Calu3 (cell line): ENCODE measurements around the gene DPF3. TPM values are rescaled to one million over a fixed set of nuclear protein-coding genes. Genes with fewer than 3 reads are reported as not detected.
A peak's percentile ranks its signal among the peaks of the same experiment; 100 is the strongest.

Experiments used
- BruUV-seq: library from RNA; stranded (reverse); fragments of 400-500 nt; replicated peaks from 2 replicates; lab custom pipeline; 2021; lab: Mats Ljungman, UMichigan
- CTCF ChIA-PET: fragments of 300-600 bp; sonication (Branson Sonifier 250); formaldehyde crosslinking; loops from one replicate; lab custom pipeline; 2022; ENCODE audit warnings: antibody characterized with exemption; lab: Charles Lee
- DNase-seq: peaks from one replicate; pipeline ENCODE4 v3.0.0; 2022
- H3K27ac Mint-ChIP-seq: one replicate; pipeline ENCODE4 v1.8.0; 2022; ENCODE audit warnings: mixed read lengths; ENCODE audit not compliant: unreplicated experiment
- H3K27me3 Mint-ChIP-seq: one replicate; pipeline ENCODE4 v1.8.0; 2022; ENCODE audit warnings: mixed read lengths; ENCODE audit not compliant: unreplicated experiment
- H3K36me3 Mint-ChIP-seq: one replicate; pipeline ENCODE4 v1.8.0; 2022; ENCODE audit warnings: mild to moderate bottlenecking, moderate library complexity, mixed read lengths; ENCODE audit not compliant: insufficient read depth, unreplicated experiment
- H3K4me1 Mint-ChIP-seq: one replicate; pipeline ENCODE4 v1.8.0; 2022; ENCODE audit warnings: mild to moderate bottlenecking, low read depth, mixed read lengths; ENCODE audit not compliant: unreplicated experiment
- H3K4me3 Mint-ChIP-seq: one replicate; pipeline ENCODE4 v1.8.0; 2022; ENCODE audit warnings: mild to moderate bottlenecking, low read depth, moderate library complexity, mixed read lengths; ENCODE audit not compliant: unreplicated experiment
- H3K9me3 Mint-ChIP-seq: one replicate; pipeline ENCODE4 v1.8.0; 2022; ENCODE audit warnings: low read depth, mixed read lengths; ENCODE audit not compliant: unreplicated experiment
- CTCF ChIP-seq: fragments of 200-600 bp; IDR thresholded peaks from one replicate; pipeline ENCODE4 v1.8.0; 2022; ENCODE audit warnings: antibody characterized with exemption; ENCODE audit not compliant: unreplicated experiment
- intact Hi-C: fragments of 100-400 bp; cut with micrococcal nuclease; formaldehyde crosslinking; loops from one replicate; pipeline ENCODE4 v1.10.0; 2022; ENCODE audit not compliant: unreplicated experiment
- total RNA-seq: library from RNA; stranded (reverse); gene quantifications from 2 replicates; pipeline ENCODE4 v1.2.3, GENCODE V29; 2022

The DPF3 gene
- total RNA-seq, 1 experiment from 2014 or later: 9.6 TPM

- DNase-seq: peak; percentile 8
- H3K27me3 Mint-ChIP-seq: no peaks in the 10 kb centered on the region
- no TSS peak for BruUV-seq
- no peaks in the 10 kb centered on the region for H3K9me3 Mint-ChIP-seq
- no peak overlapping the region for H3K27ac Mint-ChIP-seq
- H3K36me3 Mint-ChIP-seq: peaks cover 4% of the 10 kb centered on the region
- intact Hi-C loops: no loop called here
- no peak for TF ChIP-seq CTCF
- H3K4me3 Mint-ChIP-seq: no peak overlapping the region
- no peaks in the 10 kb centered on the region for H3K4me1 Mint-ChIP-seq
- CTCF ChIA-PET: no interaction called here
Observed at GRCh38 chr14:72692696-72693095, 201.2 kb downstream of the DPF3 start.

DNA sequence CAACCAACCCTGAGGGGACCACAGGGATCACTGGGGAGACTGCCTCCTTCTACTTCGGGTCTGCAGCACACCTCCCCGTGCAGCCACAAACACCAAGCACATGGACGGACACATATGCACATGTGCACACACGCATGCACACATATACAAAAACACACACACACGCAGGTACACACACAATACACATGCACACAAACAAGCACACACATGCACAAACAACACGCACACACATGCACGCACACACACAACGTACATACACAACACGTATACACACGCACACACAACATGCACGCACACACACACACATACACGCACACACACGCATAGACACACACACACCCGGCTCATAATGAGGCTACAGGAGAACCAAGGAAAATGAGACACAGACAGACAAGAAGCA is 203.6 kb downstream of the DPF3 start:
- no peak overlapping the region for H3K27ac Mint-ChIP-seq
- BruUV-seq: no TSS peak

DNA sequence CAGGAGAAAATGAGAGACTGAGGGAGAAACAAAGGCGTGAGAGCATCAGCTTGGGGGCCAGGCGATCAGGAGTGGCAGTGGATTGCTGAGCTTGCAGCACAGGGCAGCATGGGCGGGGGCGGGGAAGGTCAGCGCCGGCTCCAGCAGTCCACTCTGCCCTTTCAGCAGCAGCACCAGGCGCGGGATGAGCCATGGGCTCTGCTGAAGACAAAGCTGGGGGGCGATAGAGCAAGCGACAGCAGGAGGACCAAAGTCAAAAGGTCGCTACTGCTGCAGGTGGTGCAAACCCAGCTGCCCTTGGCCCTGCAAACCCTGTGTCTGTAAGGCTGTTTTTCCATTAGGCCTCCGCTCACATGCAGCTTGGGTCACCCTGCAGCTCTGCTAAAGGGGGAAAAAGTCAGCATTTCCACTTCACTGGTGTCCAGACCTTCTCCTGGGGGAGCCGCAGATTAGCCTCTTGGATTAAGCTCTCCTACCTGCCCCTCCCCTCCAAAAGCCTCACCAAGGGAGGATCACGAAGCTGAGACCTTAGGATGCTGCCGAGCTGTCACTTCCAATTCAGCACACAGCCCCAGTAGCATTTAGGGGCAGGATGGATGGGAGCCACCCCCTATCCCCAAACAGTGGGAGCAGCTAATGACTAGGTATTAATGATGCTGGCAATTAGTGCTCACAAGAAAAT is 204.8 kb downstream of the DPF3 start:
- no peaks in the 10 kb centered on the region for H3K27me3 Mint-ChIP-seq
- H3K9me3 Mint-ChIP-seq: no peaks in the 10 kb centered on the region
- TF ChIP-seq CTCF: no peak
- BruUV-seq: no TSS peak
- peaks cover 4% of the 10 kb centered on the region for H3K36me3 Mint-ChIP-seq
- DNase-seq: no peak
- CTCF ChIA-PET: interaction anchor here (0.6 kb wide), 1 partner anchor 135 kb away, joined by 6 read pairs; no protein-coding TSS in a partner anchor
- H3K4me1 Mint-ChIP-seq: no peaks in the 10 kb centered on the region
- no peak overlapping the region for H3K27ac Mint-ChIP-seq
- intact Hi-C loops: no loop called here
- H3K4me3 Mint-ChIP-seq: no peak overlapping the region

More for the DNA sequence above, 203.6 kb downstream of the DPF3 start:
- peaks cover 4% of the 10 kb centered on the region for H3K36me3 Mint-ChIP-seq
- TF ChIP-seq CTCF: no peak
- intact Hi-C loops: no loop called here
- DNase-seq: no peak
- H3K27me3 Mint-ChIP-seq: no peaks in the 10 kb centered on the region
- CTCF ChIA-PET: no interaction called here
- no peaks in the 10 kb centered on the region for H3K9me3 Mint-ChIP-seq
- no peaks in the 10 kb centered on the region for H3K4me1 Mint-ChIP-seq
- no peak overlapping the region for H3K4me3 Mint-ChIP-seq

GRCh38 chr14:72686832-72687231 is 207.1 kb downstream of the DPF3 start:
- Mint-ChIP-seq H3K4me3 (no peak overlapping the region), H3K27me3 (no peaks in the 10 kb centered on the region), H3K27ac (no peak overlapping the region), H3K9me3 (no peaks in the 10 kb centered on the region), H3K4me1 (no peaks in the 10 kb centered on the region), H3K36me3 (peaks cover 7% of the 10 kb centered on the region)
- intact Hi-C loops: no loop called here
- no TSS peak for BruUV-seq
- no peak for TF ChIP-seq CTCF
- CTCF ChIA-PET: no interaction called here
- no peak for DNase-seq
